HL-60 (cell line): Measurements from ENCODE around the gene TMIE.

Experiments used
- DNase-seq, 2 experiments: peaks; one replicate each; pipeline ENCODE4 v3.0.0-alpha.2; 2010 to 2020; ENCODE audit warnings: low read depth in 1 of 2, low spot score in 1 of 2
- H3K27ac ChIP-seq: fragments of 250-450 bp; sonication (Bioruptor Pico); replicated peaks from 2 replicates; pipeline ENCODE4 v1.5.1; 2020; ENCODE audit warnings: mild to moderate bottlenecking, moderate library complexity
- H3K27me3 ChIP-seq: fragments of 250-450 bp; sonication (Bioruptor Pico); 2 replicates; pipeline ENCODE4 v1.5.1; 2021; ENCODE audit warnings: mild to moderate bottlenecking, moderate library complexity; ENCODE audit not compliant: insufficient read depth, poor library complexity, severe bottlenecking
- H3K4me3 ChIP-seq: replicated peaks from 2 replicates; pipeline ENCODE4 v1.5.1; 2011; ENCODE audit warnings: mild to moderate bottlenecking, control low read depth, low read length; ENCODE audit not compliant: insufficient read depth
- GABPA ChIP-seq: IDR thresholded peaks from 2 replicates; pipeline ENCODE4 v1.6.1; 2012; ENCODE audit warnings: low read depth
- POLR2AphosphoS5 ChIP-seq: IDR thresholded peaks from 2 replicates; pipeline ENCODE4 v1.6.1; 2012; ENCODE audit warnings: low read depth
- REST ChIP-seq: IDR thresholded peaks from 2 replicates; pipeline ENCODE4 v1.6.1; 2012; ENCODE audit warnings: low read depth; ENCODE audit not compliant: insufficient replicate concordance
- SPI1 ChIP-seq: IDR thresholded peaks from 2 replicates; pipeline ENCODE4 v1.6.1; 2012; ENCODE audit warnings: low read depth, mild to moderate bottlenecking, borderline replicate concordance
- TF ChIP-seq, protein P1 (sequence below): IDR thresholded peaks from one replicate; pipeline ENCODE4 v1.5.1; 2011; ENCODE audit warnings: low read length, control low read depth, inconsistent platforms; ENCODE audit not compliant: insufficient read depth

TMIE gene

DNA sequence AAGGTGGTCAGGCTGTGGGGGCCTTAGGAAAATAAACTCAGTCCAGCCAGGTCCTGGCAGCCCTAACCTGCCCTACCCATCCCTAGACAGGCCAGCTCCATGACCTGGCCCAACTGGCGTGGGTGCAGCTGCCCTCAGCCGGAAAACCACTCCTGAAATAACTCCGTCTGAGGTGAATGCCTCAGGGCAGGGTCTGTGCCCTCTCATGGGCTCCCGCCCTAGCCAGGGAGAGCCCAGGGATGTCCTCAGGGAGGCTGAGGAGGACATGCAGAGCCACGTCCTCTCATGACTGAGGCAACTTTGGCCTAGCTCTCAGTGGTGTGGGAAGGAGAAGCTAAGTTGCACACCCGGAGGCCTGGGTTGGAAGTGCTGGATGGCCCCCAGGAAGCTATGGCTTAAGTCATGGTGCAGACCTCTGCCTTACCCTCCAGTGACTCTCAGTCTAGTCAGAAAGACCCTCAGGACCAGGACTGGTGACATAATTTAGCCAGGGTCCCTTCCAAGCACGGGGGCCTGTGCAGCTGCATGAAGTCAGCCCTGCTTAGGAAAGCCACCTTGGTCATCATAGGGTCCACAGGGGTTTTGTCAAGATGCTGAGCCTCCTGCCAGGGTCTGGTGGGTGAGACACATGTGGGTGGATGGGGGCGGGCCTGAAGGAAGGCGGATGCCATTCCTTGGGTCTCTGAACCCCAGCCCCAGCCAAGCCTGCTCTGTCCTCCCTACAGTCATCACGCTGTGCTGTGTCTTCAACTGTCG, 7.4 kb downstream of the TMIE start:
- TF ChIP-seq REST (no peak), SPI1 (no peak), GABPA (no peak), POLR2AphosphoS5 (no peak)
- TF ChIP-seq, protein P1, sequence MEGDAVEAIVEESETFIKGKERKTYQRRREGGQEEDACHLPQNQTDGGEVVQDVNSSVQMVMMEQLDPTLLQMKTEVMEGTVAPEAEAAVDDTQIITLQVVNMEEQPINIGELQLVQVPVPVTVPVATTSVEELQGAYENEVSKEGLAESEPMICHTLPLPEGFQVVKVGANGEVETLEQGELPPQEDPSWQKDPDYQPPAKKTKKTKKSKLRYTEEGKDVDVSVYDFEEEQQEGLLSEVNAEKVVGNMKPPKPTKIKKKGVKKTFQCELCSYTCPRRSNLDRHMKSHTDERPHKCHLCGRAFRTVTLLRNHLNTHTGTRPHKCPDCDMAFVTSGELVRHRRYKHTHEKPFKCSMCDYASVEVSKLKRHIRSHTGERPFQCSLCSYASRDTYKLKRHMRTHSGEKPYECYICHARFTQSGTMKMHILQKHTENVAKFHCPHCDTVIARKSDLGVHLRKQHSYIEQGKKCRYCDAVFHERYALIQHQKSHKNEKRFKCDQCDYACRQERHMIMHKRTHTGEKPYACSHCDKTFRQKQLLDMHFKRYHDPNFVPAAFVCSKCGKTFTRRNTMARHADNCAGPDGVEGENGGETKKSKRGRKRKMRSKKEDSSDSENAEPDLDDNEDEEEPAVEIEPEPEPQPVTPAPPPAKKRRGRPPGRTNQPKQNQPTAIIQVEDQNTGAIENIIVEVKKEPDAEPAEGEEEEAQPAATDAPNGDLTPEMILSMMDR, result no peak
- no peak for DNase-seq
- no peak overlapping the region for H3K27ac ChIP-seq
- no peak overlapping the region for H3K4me3 ChIP-seq
- no peaks in the 10 kb centered on the region for H3K27me3 ChIP-seq

DNA sequence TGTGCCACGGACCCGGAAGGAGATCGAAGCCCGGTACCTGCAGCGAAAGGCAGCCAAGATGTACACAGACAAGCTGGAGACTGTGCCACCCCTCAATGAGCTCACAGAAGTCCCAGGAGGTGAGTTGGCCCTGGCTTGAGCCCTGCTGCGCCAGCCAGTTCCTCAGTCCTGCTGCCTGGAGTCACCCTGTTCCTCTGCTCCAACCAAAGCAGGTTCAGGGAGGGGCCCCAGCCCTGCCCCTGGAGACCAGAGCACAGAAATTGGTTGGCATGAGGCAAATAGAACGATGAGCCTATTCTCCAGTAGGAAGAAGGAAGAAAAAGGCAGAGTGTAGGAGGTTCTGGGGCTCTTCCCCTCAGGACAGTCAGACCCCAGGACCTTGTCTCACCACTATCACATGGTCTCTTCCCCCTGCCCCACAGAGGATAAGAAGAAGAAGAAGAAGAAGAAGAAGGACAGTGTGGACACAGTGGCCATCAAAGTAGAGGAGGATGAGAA, 8.0 kb downstream of the TMIE start:
- TF ChIP-seq REST (no peak), SPI1 (no peak), GABPA (no peak), POLR2AphosphoS5 (no peak)
- TF ChIP-seq, protein P1, result no peak
- Histone ChIP-seq H3K27me3 (no peaks in the 10 kb centered on the region), H3K27ac (no peak overlapping the region), H3K4me3 (no peak overlapping the region)
- DNase-seq, result no peak

- TF ChIP-seq SPI1 (no peak), REST (no peak), POLR2AphosphoS5 (no peak), GABPA (no peak)
- TF ChIP-seq, protein P1, result no peak
- H3K27me3 ChIP-seq, result no peaks in the 10 kb centered on the region
- H3K4me3 ChIP-seq, result no peak overlapping the region
- no peak for DNase-seq
- no peak overlapping the region for H3K27ac ChIP-seq
These were observed 8.5 kb downstream of the TMIE start for GRCh38 chr3:46709721-46710120.
